Dermis blood vessel endothelial cell (primary cell): ENCODE results near the gene SIPA1. TPM values are rescaled to one million over a fixed set of nuclear protein-coding genes. Genes with fewer than 3 reads are reported as not detected.
"Not testable (repeated sequence)": the region's sequence is repeated elsewhere in the genome, so short reads cannot be mapped to it uniquely, and the experiment has no call there.

Experiments used
- DNase-seq: peaks from one replicate; pipeline ENCODE4 v3.0.0; 2010
- total RNA-seq: library from RNA; depleted of rRNA; stranded (reverse); fragments of >200 nt; gene quantifications from 2 replicates; pipeline ENCODE4 v1.2.3, GENCODE V29; 2014

SIPA1 gene
- total RNA-seq, 1 donor from 2014 or later = 72.2 TPM

DNA sequence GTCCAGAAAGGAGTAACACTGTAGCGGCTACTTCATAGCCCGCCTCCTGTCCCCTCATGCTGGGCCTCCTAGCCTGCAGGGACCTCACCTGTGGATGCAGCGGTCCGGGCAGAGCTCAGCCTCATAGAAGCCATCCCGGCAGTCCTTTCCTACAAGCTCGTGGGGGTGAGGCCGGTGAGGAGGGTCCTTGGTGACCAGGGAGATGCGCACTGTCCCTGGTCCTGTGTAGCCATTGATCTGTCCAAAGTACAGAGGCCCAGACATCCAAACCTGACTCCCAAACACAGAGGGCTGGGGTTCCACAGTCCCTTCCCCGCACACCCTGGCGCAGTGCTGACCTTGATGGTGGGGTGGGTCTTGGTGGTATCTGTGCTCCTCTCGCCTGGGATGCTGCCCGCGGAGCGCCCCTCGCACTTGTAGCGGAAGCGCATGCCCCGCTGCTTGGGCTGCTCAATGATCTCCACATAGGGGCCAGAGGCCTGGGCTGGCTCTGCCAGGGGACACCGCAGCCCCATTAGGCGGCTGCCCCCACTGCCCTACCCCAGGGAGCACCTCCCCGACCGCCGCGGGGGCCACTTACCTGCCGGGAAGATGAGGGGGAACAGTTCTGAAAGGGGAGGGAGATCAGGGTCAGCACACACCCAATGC lies 23.8 kb downstream of the SIPA1 start:
- no peak for DNase-seq

DNA sequence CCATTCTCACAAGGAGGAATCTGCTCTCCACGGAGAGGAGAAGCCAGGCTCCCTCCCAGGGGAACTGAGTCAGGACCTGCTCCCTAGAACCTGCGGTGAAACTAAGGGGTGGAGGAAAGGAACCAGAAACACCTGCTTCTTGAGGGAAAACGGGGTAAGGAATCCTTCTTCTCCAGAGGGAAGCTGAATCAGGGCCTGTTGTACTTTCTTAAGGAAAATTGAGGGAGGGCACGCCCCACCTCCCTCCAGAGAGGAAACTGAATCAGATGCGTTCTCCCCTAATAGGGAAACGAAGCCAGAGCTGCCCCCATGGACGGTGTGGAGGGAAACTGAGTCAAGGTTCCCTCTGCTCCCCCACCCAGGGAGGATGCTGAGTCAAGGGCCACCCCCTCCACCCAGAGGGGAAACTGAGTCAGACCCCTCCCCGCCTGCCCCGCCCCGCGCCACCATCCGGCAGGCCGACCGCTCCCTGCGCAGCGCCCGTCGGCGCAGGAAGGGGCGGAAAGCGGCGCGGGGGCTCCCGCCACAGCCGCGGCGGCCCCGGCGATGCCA lies 24.4 kb downstream of the SIPA1 start:
- DNase-seq = peak; percentile 65

DNA sequence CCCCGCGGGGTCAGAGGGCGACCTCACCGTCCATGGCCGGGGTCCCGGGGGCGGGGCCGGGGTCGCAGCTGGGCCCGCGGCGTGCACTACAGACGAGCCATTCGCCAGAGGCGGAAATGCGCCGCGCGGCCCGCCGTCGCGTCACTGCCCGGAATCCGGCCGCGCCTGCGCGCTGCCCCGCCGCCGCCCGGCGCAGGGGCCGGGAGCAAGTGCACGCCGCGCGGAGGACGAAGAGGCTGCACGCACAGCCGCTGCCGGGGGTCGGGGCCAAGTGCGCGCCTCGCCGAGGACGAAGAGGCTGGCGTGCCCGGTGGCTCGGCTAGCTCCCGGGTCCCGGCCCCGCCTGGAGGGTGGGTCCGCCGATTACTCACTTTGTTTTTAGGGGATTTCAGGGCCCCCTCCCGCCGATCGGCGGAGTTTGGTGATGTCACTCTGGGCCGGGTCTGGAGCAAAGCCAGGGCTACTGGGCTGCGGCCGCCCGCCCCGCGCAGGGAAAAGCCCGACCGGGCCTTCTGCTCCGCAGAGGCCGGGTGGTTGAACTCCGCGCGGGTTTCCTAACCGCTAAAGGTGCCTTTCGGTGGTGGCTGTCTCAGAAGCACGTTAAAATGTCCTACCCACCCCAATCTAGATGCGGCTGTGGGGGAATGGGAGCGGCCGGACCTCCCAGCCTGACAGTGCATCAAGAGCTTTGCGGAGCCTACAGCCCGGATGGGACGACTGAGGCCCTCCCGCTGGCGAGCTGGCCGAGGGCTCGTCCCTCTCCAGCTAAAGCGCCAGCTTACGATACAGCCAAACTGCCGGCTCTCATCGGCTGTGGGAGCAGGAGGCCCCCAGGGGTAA lies 25.1 kb downstream of the SIPA1 start, which contains the start of gene RELA:
Gene RELA (minus strand): TSS at position 118 of the 840 bp plus-strand sequence. CDS start 84 bp downstream, at position 34.
- peak; percentile 94 for DNase-seq

DNA sequence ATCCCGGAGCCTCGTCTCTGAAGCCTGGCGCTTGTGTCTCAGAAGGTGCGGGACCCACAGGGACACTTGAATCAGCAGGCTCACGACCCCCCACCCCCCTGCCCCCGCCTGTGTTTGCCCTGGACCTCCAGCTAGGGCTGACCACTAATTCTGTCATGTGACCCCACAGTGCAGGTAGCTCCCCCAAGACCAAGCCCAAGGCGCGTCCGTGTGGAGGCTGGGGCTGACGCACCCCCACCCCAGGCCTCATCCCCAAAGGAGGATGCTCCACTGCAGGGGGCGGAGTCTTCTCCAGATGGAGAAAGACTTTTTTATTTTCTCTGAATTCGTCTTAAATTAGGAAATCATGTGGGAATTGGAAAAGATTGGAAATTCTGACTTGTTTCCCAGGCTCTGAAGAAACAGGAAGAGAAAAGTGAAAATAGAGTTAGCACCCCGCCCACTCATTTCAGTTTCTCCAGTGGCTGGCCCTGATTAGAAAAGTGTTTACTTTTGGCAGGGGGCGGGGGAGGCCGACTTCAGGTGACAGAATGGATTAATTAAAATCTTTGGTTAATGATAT lies 25.8 kb downstream of the SIPA1 start:
- peak; percentile 52 for DNase-seq

DNA sequence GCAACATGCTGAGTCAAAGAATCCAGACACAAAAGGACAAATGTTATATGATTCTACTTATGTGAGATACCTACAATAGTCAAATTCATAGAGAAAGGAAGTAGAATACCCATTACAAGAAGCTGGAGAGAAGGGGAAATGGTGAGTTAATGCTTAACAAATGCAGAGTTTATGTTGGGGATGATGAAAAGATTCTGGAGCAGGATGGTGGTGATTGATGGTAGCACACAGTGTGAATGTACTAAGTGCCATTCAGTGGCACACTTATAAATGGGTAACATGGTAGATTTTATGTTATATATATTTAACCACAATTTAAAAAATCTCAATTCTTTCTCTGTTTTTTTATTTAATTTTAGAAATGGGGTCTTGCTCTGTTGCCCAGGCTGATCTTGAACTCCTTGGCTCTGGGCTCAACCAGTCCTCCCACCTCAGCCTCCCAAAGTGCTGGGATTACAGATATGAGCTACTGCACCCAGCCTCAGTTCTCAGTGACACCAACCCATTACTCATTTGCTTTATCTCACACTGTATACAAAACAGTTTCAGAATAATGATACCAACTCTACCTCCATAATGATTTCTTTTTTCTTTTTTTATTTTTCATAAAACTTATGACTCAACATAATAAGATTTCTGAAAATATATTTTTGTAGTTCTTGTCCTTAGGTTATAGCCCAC lies 34.4 kb downstream of the SIPA1 start:
- no peak for DNase-seq

DNA sequence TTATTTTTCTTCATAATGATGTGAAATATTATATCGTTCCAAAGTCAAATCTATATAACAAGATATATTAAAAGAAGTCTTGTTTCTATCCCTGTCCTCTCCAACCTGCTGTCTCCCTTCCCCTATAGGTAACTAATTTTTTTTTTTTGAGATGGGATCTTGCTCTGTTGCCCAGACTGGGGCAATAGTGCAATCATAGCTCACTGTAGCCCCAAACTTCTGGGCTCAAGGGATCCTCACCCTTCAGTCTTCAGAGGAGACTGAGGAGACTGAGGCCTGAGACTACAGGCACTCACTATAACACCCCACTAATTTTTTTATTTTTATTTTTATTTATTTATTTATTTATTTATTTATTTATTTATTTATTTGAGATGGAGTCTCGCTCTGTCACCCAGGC lies 35.1 kb downstream of the SIPA1 start:
- DNase-seq = no peak

DNA sequence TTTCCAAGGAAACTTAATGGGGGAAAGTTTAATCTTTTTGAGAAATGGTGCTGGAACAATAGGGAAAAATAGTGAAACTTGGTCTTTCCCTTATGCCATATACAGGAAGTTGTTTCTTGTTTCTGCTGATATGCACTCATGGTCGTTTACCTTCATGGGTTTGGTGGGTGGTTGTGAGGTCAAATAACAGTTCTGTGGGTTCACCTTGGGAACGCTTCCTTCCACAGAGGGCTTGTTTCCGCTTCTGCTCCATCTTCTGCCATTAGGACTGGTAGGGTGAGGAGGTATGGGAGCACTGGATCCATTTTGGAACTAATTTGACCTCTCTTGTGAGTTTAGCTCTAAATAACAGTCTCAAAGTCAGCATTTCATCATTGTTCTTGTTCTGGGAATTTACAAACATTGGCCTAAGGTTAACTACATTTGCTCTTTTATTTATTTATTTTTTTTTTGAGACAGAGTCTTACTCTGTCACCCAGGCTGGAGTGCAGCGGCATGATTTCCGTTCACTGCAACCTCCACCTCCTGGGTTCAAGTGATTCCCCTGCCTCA lies 42.4 kb downstream of the SIPA1 start:
- no peak for DNase-seq

DNA sequence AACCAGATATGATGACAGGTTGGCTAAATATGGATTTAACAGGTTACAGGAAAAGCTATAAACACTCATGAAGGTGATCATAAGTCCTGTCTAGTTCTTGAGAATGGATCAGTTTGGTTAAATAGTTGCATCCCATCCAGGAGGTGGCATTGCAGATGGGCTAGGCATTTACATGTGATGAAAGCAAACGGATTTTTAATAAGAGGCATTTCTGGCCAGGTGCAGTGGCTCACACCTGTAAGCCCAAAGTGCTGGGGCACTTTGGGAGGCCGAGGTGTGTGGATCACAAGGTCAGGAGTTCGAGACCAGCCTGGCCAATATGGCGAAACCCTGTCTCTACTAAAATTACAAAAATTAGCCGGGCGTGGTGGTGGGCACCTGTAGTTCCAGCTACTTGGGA lies 45.6 kb downstream of the SIPA1 start:
- not testable (repeated sequence) for DNase-seq

- no peak for DNase-seq
These were observed 48.1 kb downstream of the SIPA1 start for GRCh38 chr11:65685981-65686380.

DNA sequence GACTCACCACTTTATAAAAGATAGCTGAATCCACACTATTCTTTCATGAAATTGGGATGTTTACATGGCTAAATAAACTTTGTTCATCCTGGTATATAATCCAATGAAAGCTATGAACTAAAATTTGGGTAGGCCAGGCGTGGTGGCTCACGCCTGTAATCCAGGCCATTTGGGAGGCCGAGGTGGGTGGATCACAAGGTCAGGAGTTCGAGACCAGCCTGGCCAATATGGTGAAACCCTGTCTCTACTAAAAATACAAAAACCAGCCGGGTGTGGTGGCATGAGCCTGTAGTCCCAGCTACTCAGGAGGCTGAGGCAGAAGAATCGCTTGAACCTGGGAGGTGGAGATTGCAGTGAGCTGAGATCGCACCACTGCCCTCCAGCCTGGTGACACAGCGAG lies 53.9 kb downstream of the SIPA1 start:
- DNase-seq = not testable (repeated sequence)

DNA sequence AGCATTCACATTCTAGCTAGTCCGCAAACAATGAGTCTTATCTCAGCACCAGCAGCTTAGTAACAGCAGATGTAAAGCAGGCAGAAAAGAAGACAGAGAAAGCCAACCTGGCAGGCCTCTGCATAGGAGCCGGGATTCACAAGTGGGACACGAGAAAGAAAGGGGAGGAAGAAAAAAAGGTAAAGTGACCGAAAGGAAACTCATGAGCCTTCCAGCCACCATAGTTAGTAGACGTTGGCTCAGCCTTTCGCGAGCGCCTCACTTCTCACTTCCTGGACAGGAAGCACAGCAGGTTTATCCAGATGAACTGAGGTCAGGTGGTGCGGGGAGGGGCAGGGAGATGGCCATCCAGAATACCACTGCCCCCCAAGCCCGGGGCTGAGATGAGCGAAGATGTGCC lies 54.5 kb downstream of the SIPA1 start:
- DNase-seq = peak; percentile 49

GRCh38 chr11:65695459-65696241 lies 57.7 kb downstream of the SIPA1 start:
- peak; percentile 94 for DNase-seq

DNA sequence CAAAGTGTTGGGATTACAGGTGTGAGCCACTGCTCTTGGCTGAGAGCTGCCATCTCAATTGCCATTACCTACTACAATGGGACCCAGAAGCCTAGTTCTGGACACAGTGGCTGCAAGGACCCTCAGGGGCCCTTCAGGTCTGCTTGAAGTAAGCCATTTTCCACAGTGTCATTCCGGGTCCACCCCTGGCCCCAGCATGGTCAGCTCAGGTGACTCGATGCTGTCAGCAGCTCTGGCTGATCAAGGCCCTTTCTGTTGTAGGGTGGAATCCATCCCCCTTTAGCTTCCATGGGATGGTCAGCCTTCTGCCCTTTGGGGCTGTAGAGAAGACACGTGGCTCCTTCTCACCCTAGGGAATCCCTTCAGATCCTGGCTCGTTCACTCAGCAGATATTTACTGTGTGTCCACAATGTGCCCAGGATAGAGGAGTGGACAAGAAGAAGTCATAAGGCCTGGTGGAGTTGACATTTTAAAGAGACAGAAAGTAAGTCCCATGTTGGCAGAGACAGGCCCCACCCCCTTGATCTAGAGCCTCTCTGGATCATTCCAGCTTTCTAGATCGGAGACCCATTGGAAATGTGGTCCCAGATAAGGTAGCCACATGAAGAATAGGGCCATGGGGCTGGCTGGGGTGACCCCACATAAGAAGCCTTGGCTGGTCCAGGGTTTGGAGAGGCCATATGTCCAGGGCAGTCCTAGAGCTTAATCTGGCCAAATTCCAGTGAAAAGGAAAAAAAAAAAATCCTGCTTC lies 59.1 kb downstream of the SIPA1 start:
- no peak for DNase-seq

- DNase-seq = peak; percentile 85
These were observed 60.3 kb downstream of the SIPA1 start for GRCh38 chr11:65698205-65698604.

DNA sequence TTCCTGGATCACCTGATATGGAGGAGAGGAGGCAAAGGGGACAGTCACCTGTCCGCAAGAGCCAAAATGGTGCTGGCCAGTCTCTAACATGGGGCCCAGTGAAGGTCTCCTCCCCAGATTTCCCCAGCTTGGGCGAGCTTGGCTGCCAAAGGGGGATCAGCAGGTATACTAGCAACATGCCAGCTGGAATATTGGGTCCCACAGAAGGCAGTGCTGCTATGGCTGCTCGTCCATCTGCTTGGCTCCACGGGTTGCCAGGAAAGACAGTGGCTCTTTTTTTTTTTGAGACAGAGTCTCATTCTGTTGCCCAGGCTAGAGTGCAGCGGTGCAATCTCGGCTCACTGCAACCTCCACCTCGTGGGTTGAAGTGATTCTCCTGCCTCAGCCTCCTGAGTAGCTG lies 61.4 kb downstream of the SIPA1 start:
- DNase-seq = no peak

DNA sequence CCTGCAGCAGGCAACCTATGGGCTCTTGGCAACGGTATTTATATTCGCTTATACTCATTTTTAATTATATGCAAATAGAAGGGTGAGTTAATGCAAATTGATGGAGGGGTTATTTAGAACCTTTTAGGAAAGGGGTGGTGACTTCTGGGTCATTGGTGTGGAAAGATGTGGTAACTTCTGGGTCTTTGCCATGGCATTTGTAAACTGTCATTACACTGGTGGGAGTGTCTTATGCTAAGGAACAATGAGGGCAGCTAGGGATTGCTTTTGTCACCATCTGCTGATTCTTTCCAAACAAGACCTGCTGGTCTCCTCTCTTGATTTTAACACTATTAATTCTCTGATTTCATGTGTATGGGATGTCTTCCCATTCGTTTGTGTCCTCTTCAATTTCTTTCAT lies 62.5 kb downstream of the SIPA1 start:
- DNase-seq = no peak
